Neutrophil (primary cell): ENCODE measurements around the gene IQCN.

ENCODE experiments used
- H3K27ac ChIP-seq: fragments of 200-600 bp; sonication (generic); 2 replicates; pipeline ENCODE4 v1.5.1; 2016; ENCODE audit warnings: mild to moderate bottlenecking, moderate library complexity
- H3K27me3 ChIP-seq: fragments of 200-600 bp; sonication (generic); 2 replicates; pipeline ENCODE4 v1.6.0; 2016; ENCODE audit warnings: mild to moderate bottlenecking
- H3K36me3 ChIP-seq: fragments of 200-600 bp; sonication (generic); 2 replicates; pipeline ENCODE4 v1.5.1; 2017
- H3K4me1 ChIP-seq, 2 experiments: fragments of 200-600 bp in 1 of 2; sonication (generic) in 1 of 2; 1 replicate in 1 of 2; 2 replicates in 1 of 2; pipeline versions ENCODE4 v1.5.1 to v1.6.1; 2013 to 2016; ENCODE audit warnings: low read depth in 1 of 2, low read length in 1 of 2, mild to moderate bottlenecking in 1 of 2, moderate library complexity in 1 of 2; ENCODE audit not compliant: control insufficient read depth in 1 of 2, insufficient read depth in 1 of 2
- H3K4me3 ChIP-seq, 2 experiments: fragments of 200-600 bp in 1 of 2; sonication (generic) in 1 of 2; 1 replicate in 1 of 2; 2 replicates in 1 of 2; pipeline ENCODE4 v1.5.1; 2013 to 2016; ENCODE audit warnings: low read depth in 1 of 2, low read length in 1 of 2, mild to moderate bottlenecking in 1 of 2, moderate library complexity in 1 of 2
- H3K9me3 ChIP-seq: fragments of 200-600 bp; sonication (generic); 2 replicates; pipeline ENCODE4 v1.5.1; 2016
- CTCF ChIP-seq: fragments of 200-600 bp; sonication (generic); IDR thresholded peaks from 2 replicates; pipeline ENCODE4 v1.5.1; 2016; ENCODE audit warnings: antibody characterized with exemption

Gene IQCN

GRCh38 chr19:18287836-18288772 is 13.9 kb upstream of the IQCN start:
- Histone ChIP-seq H3K36me3 (no peaks in the 10 kb centered on the region), H3K27me3 (no peaks in the 10 kb centered on the region), H3K27ac (no peak overlapping the region), H3K4me1 (peaks cover 16 to 17% of the 10 kb centered on the region in 2 experiments), H3K9me3 (no peaks in the 10 kb centered on the region), H3K4me3 (no peak overlapping the region)
- no peak for TF ChIP-seq CTCF

DNA sequence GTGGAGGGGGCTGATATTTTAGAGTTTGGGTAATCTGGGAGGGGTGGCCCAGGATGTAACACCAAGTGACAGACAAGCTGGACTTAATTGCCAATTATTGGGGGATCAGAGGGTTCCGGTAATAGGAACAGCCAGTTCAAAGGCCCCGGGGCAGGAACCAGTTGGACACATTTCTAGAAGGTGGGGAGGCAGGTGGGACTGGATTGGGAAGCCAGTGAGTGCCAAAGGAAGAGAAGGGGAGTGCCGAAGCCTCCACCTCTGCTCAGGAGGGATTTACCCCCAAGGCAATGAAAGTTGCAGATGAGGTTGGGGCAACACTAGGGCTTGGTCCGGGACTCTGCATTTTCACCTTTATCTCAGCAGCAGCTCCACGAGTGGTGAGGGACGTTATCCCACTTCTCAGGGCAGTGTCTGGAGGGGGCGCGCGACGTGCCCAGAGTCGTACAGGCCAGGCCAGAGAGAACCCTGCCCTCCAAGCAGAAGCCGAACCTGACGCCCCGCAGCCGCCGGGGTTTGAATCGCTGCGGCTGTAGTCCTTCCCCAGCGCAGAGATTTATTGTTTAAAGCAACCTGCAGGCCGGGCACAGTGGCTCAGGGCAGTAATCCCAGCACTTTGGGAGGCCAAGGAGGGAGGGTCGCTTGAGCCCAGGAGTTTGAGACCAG is 12.9 kb upstream of the IQCN start:
- Histone ChIP-seq H3K27me3 (no peaks in the 10 kb centered on the region), H3K9me3 (no peaks in the 10 kb centered on the region), H3K4me3 (no peak overlapping the region), H3K4me1 (peaks cover 16% of the 10 kb centered on the region in 2 experiments), H3K27ac (no peak overlapping the region), H3K36me3 (no peaks in the 10 kb centered on the region)
- no peak for TF ChIP-seq CTCF

- Histone ChIP-seq H3K4me1 (peaks cover 9 to 10% of the 10 kb centered on the region in 2 experiments), H3K4me3 (no peak overlapping the region), H3K9me3 (no peaks in the 10 kb centered on the region), H3K27ac (no peak overlapping the region), H3K27me3 (no peaks in the 10 kb centered on the region), H3K36me3 (no peaks in the 10 kb centered on the region)
- no peak for TF ChIP-seq CTCF
Measured at GRCh38 chr19:18284712-18285360, 10.6 kb upstream of the IQCN start.

- no peak for TF ChIP-seq CTCF
Measured at GRCh38 chr19:18283338-18283737, 9.1 kb upstream of the IQCN start.

DNA sequence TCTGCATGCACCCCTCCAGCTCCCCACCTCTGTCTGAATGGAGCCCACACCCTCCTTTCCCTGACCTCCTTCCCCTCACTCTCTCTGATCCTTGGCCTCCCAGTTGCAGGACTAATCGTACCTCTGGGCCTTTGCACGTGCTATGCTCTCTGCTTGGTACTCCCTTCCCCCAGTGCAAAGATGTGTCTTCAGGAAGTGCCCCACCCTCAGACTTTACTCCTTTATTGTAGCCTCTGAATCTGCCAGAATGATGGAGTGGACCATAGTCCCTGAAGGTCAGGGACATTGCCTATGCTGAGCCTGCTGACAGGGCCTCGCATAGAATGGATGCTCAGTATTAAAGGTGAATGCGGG is 8.5 kb upstream of the IQCN start:
- Histone ChIP-seq H3K4me3 (peak overlapping the region; percentile 64 to 79), H3K9me3 (no peaks in the 10 kb centered on the region), H3K27ac (peak overlapping the region; percentile 96), H3K27me3 (no peaks in the 10 kb centered on the region), H3K36me3 (peaks cover 8% of the 10 kb centered on the region), H3K4me1 (peaks cover 18 to 19% of the 10 kb centered on the region in 2 experiments)
- TF ChIP-seq CTCF: no peak

More at GRCh38 chr19:18283338-18283737, 9.1 kb upstream of the IQCN start:
- Histone ChIP-seq H3K27ac (no peak overlapping the region), H3K9me3 (no peaks in the 10 kb centered on the region), H3K4me1 (peaks cover 18 to 19% of the 10 kb centered on the region in 2 experiments), H3K36me3 (peaks cover 5% of the 10 kb centered on the region), H3K4me3 (no peak overlapping the region), H3K27me3 (no peaks in the 10 kb centered on the region)
